A549 treated with AZD9567 at 1 μM for 4 hours (cell line): ENCODE data around the gene ATG101. TPM values are rescaled to one million over a fixed set of nuclear protein-coding genes. Genes with fewer than 3 reads are reported as not detected.

Experiments used
- total RNA-seq: library from RNA; stranded (reverse); fragments of 200-300 nt; extraction: Qiagen RNA extraction; gene quantifications from 5 replicates; pipeline ENCODE4 v1.2.3, GENCODE V29; 2022; ENCODE audit not compliant: insufficient read depth

Gene ATG101, protein sequence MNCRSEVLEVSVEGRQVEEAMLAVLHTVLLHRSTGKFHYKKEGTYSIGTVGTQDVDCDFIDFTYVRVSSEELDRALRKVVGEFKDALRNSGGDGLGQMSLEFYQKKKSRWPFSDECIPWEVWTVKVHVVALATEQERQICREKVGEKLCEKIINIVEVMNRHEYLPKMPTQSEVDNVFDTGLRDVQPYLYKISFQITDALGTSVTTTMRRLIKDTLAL
- total RNA-seq, result 78.3 to 108 TPM (median 101 TPM) in 5 replicates

DNA sequence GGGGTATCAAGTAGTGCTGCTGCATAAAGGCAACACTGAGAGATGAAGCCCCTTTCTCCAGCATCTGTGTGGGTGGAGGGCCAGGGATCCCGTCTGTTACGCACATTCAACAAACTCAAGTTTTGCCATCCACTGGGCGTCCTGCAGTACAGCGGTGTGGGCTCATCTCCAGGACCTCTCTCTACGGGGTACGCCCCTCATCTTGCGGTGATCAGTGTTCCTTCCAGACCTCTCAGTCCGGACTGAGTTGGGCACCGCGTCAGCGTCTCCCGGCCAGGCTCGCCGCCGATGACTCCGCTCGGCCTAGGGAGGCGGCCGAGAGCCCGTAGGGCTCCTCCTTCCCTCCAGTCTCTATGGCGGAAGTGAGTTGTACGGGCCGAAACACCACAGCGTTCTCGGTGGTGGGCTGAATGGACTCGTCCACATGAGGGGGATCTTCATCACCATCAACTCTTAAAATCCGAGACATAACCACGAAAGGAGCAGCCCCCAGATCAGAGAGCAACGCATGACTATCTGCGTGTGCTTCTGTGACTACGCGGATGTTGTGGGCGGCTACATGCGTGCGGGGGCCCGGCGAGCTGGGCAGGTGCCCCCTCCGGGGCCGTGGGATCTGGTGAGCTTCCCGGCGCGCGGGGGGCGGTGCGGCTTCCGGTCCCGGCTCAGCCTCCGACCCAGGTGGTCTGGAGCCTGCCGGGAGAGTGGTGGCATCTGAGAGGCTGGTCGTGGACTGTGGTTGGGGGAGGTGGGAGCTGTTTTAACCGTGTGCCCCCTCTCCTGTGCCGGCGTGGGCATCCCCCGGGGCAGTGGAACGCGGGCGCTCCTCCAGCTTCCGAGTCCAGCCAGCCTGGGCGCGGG, at the start of gene ATG101:
Gene ATG101, plus strand, starts transcription at position 652 of the 858 bp plus-strand sequence. CDS start 3,673 bp downstream, outside the sequence.

DNA sequence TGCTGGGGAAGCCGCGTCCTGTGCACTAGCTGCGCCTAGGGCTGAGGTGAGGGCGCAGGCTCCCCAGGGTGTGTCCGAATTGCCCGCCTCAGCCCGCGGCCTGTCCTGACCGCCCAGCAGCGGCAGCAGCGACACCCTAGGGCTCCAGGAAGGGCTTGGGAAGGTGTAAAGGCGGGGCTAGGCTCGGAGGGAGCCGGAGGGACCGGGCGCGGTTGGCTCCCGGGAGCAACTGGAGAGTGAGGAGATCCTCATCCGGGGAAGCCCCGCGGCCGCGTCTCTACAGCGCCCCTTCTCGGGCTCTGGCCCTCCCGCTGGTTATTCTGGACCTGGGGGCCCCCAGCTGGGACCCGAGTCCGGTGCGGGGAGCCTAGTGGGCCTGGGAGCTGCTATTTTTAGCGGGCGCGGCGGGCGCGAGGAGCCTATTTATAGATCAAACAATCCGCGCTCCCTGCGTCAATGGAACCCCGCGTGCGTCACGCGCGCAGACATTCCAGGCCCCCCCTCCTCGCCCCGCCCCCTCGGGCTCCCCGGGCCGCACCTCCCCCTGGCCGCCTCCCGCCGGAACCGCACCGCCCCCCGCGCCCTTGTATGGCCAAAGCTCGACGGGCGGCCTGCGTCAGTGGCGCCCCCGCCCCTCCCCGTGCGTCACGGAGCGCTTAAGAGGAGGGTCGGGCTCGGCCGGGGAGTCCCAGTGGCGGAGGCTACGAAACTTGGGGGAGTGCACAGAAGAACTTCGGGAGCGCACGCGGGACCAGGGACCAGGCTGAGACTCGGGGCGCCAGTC, 18.8 kb upstream of the ATG101 start, which contains the start of gene NR4A1:
Gene NR4A1, plus strand, starts transcription at position 685 of the 784 bp plus-strand sequence. CDS start 2,887 bp downstream, outside the sequence.

DNA sequence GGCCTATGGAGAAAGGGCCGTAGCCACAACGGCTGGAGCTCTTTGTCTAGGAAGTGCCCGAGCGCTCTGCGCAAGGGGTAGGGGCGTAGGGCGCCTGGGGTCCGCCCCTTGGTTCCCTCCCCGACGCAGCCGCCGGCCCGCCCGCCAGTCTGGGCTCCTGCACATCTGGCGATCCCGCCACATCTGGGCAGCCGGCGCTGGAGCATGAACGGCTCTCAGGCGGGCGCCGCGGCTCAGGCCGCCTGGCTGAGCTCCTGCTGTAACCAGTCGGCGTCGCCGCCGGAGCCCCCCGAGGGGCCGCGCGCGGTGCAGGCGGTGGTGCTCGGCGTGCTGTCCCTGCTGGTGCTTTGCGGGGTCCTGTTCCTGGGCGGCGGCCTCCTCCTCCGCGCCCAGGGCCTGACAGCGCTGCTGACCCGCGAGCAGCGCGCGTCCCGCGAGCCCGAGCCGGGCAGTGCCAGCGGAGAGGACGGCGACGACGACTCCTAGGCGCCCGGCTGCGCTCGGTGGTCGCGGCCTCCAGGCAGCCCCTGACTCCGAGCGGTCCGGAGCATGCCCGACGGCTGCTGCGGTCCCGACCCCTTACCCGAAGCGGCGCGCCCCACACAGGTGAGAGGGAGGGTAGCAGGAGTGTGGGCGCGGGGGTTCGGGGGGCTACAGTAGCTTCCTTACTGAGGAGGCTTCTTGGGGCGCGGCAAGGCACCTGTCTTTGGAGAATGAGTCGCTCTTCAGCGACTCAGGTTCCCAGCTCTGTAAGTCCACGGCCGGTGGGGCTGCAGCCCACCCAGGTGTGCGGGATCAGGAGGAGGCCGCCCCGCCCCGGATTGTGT, 10.0 kb downstream of the ATG101 start, which contains the start of gene SMIM41:
Gene SMIM41, plus strand, starts transcription at position 129 of the 827 bp plus-strand sequence. Its CDS starts 76 bp downstream, at position 205.

Other genes starting within 250 kb of the ATG101 start
- gene FIGNL2, start 221.3 kb upstream of the ATG101 start, total RNA-seq, result 0.30 to 0.34 TPM (median 0.30 TPM) in 4 of 5 replicates, not detected in the other
- gene ANKRD33, start 181.9 kb upstream of the ATG101 start, total RNA-seq, result 0.03 to 0.11 TPM in 2 of 5 replicates, not detected in the others
- gene ACVRL1, start 162.5 kb upstream of the ATG101 start, total RNA-seq, result 0.03 to 0.19 TPM (median 0.16 TPM) in 4 of 5 replicates, not detected in the other
- 12.8 to 17.5 TPM (median 16.7 TPM) in 5 replicates for gene ACVR1B, start 118.3 kb upstream of the ATG101 start, total RNA-seq
- 0.73 to 0.94 TPM (median 0.79 TPM) in 4 of 5 replicates, not detected in the other for gene TAMALIN, start 63.0 kb upstream of the ATG101 start, total RNA-seq
- 31.2 to 49.8 TPM (median 40.5 TPM) in 5 replicates for gene NR4A1, start 18.5 kb upstream of the ATG101 start, total RNA-seq
- gene SMIM41, start 9.7 kb downstream of the ATG101 start, total RNA-seq, result not detected in 5 replicates
- gene KRT80, start 122.0 kb downstream of the ATG101 start, total RNA-seq, result 31.1 to 42.6 TPM (median 33.5 TPM) in 5 replicates
- gene KRT7, start 163.3 kb downstream of the ATG101 start, total RNA-seq, result 4,095 to 6,117 TPM (median 5,628 TPM) in 5 replicates
- 29.8 to 51.0 TPM (median 47.4 TPM) in 5 replicates for gene KRT86, start 204.7 kb downstream of the ATG101 start, total RNA-seq
- gene KRT81, start 221.6 kb downstream of the ATG101 start, total RNA-seq, result 3,123 to 4,150 TPM (median 3,993 TPM) in 5 replicates